Tibial nerve (tissue), 3 donors: ENCODE results near the gene CARS2.

Experiments used
- CTCF ChIP-seq, 5 experiments: fragments of 200-600 bp in 3 of 5; fragments of 450-650 bp in 2 of 5; sonication (generic) in 3 of 5; IDR thresholded peaks; one replicate each; pipeline ENCODE4 v1.5.1; 2016 to 2019; ENCODE audit warnings: antibody characterized with exemption in 5 of 5, mild to moderate bottlenecking in 3 of 5, moderate library complexity in 2 of 5
- POLR2A ChIP-seq, 2 donors: fragments of 450-650 bp; IDR thresholded peaks; one replicate each; pipeline ENCODE4 v1.6.1; 2017; ENCODE audit warnings: antibody characterized with exemption in 2 of 2, mild to moderate bottlenecking in 2 of 2, moderate library complexity in 2 of 2

DNA sequence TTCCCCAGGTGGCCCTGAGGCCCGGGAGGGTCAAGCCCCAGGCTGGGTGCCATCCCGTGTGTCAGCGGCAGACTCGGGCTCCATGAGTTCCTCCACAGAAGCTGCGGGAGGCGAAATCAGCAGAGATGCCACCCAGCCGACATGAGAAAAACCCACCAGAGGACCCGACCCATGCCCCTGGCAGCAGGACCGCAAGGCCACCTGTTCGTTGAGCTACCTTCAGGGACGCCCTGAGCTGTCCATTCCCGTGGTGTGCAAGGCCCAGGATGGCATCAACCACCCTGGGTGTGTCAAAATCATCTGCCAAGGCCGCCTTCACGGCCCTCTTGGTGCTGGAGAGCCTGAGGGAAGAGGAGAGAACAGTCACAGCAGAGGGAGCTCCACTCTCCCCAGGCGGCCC, 60.2 kb downstream of the CARS2 start:
- TF ChIP-seq CTCF (IDR thresholded peaks at IDR 0.05) (no peak), POLR2A (IDR thresholded peaks at IDR 0.05) (no peak)
